C4-2B (cell line): ENCODE results near the gene NEAT1.

ENCODE experiments used
- CTCF ChIP-seq: fragments of 450-650 bp; conservative IDR thresholded peaks from 2 replicates; pipeline ENCODE4 v1.5.1; 2017; ENCODE audit warnings: mild to moderate bottlenecking
- ZFX ChIP-seq: fragments of 450-650 bp; IDR thresholded peaks from 2 replicates; pipeline ENCODE4 v1.6.1; 2017

DNA sequence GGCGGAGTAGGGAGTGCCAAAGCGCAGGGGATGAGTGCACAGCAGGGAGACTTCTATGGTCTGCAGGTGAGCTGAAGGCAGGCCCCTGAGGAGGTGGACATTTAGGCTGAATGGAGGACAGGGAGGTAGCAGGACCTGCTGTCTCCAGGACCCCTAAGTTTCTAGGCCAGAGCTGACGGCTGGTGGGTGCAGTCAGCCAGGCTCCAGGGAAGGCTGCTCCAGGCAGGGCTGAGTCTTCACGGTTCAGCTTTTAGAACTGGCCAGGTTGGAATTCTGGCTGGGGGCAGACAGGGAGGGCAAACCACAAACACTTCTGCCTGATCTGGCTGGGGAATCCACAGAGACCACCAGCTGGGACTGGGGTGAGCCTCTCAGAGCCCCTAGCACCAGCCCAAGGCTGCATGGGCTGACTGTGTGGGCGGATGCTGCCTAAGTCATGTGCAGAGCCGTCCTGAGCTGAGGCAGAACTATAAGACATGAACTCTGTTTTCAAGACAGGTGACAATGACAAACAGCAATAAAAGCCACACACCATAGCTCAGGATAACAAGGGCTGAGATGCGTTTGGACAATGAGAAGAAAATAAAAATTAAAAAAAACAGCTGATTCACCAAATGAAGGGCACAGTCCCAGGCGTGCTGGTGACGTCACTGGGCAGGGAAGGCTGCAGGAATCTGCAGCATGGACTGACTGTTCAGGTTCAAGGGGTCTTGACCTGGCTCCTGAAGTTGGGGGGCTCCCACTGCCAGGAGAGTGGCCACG lies 65.9 kb downstream of the NEAT1 start:
- TF ChIP-seq CTCF, result no peak
- no peak for TF ChIP-seq ZFX
